ENCODE data around the gene SIAH3.

GRCh38 chr13:45880242-45880641, 28.7 kb upstream of the SIAH3 start:
- TF ChIP-seq CTCF (optimal IDR thresholded peaks at IDR 0.05 in 1 of 3, IDR thresholded peaks at IDR 0.05 in 1 of 3, conservative IDR thresholded peaks at IDR 0.05 in 1 of 3; ENCODE audit: extremely low read depth in 1 of 3, insufficient read depth in 2 of 3, low read length in 3 of 3), result no peak
- TF ChIP-seq EZH2 (IDR thresholded peaks at IDR 0.05; ENCODE audit: low read length), result no peak
